Activated CD4-positive, alpha-beta T cell treated with anti-CD3 and anti-CD28 coated beads for 48 hours (primary cell): ENCODE results near the gene UBE2D1.

Experiments used
- DNase-seq: peaks from one replicate; pipeline ENCODE4 v3.0.0-alpha.2; 2020

Gene UBE2D1

GRCh38 chr10:58341947-58342346 lies 7.1 kb downstream of the UBE2D1 start:
- DNase-seq: no peak

- DNase-seq: no peak
Observed at GRCh38 chr10:58347967-58348366, 13.2 kb downstream of the UBE2D1 start.

- no peak for DNase-seq
Observed at GRCh38 chr10:58348571-58349033, 13.8 kb downstream of the UBE2D1 start.

- no peak for DNase-seq
Observed at GRCh38 chr10:58350023-58350422, 15.2 kb downstream of the UBE2D1 start.

- no peak for DNase-seq
Observed at GRCh38 chr10:58350619-58351323, 16.0 kb downstream of the UBE2D1 start.

- DNase-seq: no peak
Observed at GRCh38 chr10:58351616-58352578, 17.1 kb downstream of the UBE2D1 start.

- DNase-seq: no peak
Observed at GRCh38 chr10:58352956-58353610, 18.3 kb downstream of the UBE2D1 start.

GRCh38 chr10:58356756-58357155 lies 21.9 kb downstream of the UBE2D1 start:
- no peak for DNase-seq

GRCh38 chr10:58358314-58358933 lies 23.6 kb downstream of the UBE2D1 start:
- no peak for DNase-seq

GRCh38 chr10:58358947-58359346 lies 24.1 kb downstream of the UBE2D1 start:
- no peak for DNase-seq

- no peak for DNase-seq
Observed at GRCh38 chr10:58359541-58359940, 24.7 kb downstream of the UBE2D1 start.

- DNase-seq: no peak
Observed at GRCh38 chr10:58360412-58361004, 25.7 kb downstream of the UBE2D1 start.

- DNase-seq: no peak
Observed at GRCh38 chr10:58361353-58361752, 26.5 kb downstream of the UBE2D1 start.

GRCh38 chr10:58362027-58362789 lies 27.4 kb downstream of the UBE2D1 start:
- no peak for DNase-seq

GRCh38 chr10:58367069-58367468 lies 32.3 kb downstream of the UBE2D1 start:
- DNase-seq: no peak

GRCh38 chr10:58371473-58371872 lies 36.7 kb downstream of the UBE2D1 start:
- no peak for DNase-seq

GRCh38 chr10:58372607-58373441 lies 38.0 kb downstream of the UBE2D1 start:
- no peak for DNase-seq

GRCh38 chr10:58373442-58373827 lies 38.6 kb downstream of the UBE2D1 start:
- DNase-seq: no peak

- DNase-seq: no peak
Observed at GRCh38 chr10:58382489-58382995, 47.7 kb downstream of the UBE2D1 start.

GRCh38 chr10:58384095-58384494 lies 49.3 kb downstream of the UBE2D1 start:
- DNase-seq: no peak
